GM18858 (cell line): ENCODE measurements around the gene MOB3A.

Source experiments
- ATAC-seq: cut with Tn5 transposase; IDR thresholded peaks from one replicate; pipeline ENCODE4 v1.9.1; 2021; ENCODE audit not compliant: unreplicated experiment

MOB3A gene

DNA sequence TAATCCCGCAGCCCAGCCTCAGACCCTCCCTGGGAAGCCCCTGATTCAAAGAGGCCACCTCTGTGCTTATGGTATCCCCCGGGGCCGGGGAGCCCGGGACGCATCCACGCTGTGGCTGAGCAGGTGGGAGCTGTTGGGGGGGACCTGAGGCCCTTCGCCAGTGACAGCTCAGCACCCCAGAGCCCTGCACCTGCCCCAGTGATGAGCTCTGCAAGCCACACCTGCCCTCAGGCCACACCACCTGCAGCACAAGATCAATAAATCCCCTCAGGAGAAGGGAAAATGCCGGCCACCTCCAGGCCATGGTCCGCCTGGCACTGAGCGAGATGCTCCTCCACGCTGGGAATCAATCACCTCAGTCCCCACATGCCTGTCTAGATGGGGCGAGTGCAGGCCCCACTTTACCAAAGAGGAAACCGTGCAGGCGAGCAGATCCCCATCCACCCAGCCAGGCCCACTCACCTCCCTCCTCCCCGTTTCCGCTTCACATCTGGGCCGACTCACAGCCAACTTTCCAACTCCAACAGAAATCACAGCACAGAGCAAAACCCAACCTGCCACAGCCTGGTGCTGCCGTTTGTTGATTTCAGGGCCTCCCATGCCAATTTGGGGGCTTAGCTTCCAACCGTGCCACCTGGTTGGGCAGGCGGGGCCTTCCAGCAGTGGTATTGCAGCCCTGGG is 12.8 kb downstream of the MOB3A start:
- ATAC-seq: no peak

DNA sequence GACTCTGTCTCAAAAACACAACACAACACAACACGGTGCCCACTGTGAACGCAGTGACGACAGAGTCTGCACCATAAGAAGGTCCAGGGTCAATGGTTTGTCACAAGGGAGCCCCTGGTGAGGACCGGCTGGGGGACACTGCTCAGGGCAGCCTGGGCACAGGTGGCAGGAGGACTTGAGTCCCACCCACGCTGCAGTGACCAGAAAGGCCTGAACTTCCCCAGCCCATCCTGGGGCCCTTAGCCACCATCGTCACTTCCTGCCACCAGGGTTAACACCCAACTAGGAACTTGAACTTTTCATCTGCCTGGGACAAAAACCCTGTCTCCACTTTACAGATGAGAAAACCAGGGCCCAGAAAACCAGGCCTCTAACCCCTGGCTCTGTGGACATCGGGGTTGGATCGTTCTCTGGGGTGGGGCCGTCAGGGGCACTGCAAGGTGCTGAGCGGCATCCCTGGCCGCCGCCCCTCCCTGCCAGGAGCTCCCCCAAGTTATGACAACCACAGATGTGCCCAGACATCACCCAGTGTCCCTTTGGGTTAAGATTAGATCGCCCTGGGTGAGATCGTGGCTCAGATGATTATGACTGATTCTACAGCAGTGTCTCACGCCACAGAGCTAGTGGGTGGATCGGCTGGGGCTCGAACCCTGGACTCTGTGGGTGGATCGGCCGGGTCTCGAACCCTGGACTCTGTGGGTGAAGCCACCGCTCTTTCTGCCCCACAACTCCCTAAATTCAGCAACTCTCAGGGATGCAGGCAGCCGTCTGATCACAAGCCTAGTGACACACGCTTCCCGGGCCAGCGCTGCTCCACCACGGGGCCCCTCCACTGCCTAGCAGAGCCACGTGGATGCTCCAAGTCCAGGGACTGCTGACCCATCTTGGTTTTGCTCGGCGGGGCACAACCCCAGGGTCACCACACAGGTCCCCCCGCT is 14.0 kb downstream of the MOB3A start:
- ATAC-seq: no peak

DNA sequence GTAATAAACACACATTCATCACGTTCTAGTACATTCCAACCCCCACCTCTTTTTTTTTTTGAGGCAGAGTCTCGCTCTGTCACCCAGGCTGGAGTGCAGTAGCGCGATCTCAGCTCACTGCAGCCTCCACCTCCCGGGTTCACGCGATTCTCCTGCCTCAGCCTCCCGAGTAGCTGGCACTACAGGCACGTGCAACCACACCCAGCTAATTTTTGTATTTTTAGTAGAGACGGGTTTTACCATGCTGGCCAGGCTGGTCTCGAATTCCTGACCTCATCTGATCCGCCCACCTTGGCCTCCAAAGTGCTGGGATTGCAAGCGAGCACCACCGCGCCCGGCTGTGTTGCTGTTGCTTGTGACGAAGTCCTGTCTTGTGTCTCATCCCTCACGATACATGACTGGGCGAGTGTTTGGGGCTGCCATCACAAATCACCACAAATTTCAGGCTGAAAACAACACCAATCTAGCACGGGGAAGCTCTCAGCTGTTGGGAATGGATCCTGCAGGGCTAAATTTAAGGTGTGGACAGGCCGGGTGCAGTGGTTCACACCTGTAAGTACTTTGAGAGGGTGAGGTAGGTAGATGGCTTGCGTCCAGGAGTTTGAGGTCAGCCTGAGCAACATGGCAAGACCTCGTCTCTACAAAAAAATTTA is 15.7 kb downstream of the MOB3A start:
- ATAC-seq: no peak

GRCh38 chr19:2079865-2080301 is 16.2 kb downstream of the MOB3A start:
- ATAC-seq: no peak

GRCh38 chr19:2079076-2079864 is 16.9 kb downstream of the MOB3A start:
- no peak for ATAC-seq

DNA sequence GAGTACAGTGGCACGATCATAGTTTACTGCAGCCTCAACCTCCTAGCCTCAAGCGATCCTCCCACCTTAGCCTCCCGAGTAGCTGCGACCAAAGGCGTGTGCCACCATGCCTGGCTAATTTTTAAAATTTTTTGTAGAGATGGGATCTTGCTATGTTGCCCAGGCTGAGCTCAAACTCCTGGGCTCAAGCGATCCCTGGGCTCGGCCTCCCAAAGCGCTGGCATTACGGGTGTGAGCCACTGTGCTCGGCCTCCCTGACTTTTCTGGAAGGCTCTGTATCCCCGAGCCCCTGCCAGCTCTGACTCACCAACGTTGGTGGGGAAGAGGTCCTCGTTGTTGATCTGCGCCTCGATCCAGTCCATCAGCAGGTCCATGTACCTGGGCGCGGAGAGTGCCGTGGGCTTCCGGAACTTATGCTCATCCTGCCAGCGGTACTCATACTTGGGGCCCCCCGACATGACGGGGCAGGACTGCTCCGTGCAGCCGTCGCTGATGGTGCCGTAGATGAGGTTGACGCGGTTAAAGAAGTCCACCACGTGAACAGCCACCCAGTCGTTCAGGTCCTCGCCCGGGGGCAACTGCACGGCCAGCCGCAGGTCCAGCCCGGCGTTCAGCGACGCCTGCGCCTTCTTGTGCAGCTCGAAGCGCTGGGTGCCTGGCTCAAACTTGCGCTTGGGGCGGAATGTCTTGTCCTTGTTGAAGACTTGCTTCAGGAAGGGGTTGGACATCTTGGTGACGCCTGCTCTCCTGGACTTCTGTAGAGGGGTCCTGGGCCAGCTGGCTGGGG is 18.1 kb downstream of the MOB3A start:
- ATAC-seq: no peak

- ATAC-seq: no peak
These were observed 18.7 kb downstream of the MOB3A start for GRCh38 chr19:2077398-2077797.

DNA sequence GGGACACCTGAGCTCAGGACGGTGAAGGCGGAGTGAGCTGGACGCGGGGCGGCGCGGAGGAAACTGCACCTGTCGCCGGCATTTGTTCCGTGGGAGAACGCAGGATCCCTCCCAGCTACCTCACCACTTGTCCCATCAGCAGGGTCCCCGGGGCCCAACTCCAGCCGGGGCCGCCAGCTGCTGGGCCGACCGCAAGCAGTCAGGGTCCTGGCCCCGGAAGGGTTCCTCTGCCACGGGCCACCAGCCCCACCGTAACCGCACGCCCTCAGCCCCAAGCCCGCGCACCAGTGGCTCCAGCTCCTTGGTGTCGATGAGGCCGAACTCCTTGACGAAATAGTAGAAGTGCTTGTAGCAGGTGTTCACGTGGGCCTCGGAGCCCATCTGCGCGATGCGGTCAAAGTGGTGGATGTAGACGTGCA is 19.6 kb downstream of the MOB3A start:
- no peak for ATAC-seq

- no peak for ATAC-seq
These were observed 23.2 kb downstream of the MOB3A start for GRCh38 chr19:2072757-2073551.

DNA sequence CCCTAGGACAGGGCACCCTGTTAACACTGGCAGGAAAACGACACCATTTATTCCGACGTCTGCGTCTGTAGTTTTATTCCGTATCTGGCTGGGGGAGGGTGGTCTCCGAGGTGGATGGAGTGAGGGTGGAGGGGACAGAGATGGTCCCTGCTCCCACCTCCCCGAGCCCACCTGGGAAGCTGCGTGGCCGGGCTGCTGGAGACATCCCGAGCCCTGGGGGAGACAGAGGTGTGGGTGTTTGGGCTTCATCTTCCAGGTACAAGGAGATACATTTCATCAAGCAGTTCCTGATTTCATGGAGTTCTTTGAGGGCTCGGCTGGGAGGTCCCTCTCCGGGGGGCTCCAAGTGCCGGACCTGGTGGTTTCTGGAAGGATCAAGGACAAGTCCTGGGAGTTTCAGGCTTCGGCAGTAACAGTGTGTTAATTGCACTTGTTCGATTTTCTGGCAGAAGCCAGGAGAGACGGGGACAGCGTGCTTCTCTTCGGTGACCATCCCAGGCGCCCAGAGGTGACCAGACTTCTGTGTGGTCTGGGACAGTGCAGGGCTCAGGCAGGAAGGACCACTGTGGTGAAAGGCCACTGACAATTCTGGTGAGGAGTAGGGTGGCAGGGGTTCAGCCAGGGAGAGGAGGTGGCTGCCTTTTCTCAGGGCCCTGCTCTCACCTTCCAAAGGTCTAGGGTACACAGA is 25.0 kb downstream of the MOB3A start:
- no peak for ATAC-seq

GRCh38 chr19:2070436-2070827 is 25.7 kb downstream of the MOB3A start:
- no peak for ATAC-seq

DNA sequence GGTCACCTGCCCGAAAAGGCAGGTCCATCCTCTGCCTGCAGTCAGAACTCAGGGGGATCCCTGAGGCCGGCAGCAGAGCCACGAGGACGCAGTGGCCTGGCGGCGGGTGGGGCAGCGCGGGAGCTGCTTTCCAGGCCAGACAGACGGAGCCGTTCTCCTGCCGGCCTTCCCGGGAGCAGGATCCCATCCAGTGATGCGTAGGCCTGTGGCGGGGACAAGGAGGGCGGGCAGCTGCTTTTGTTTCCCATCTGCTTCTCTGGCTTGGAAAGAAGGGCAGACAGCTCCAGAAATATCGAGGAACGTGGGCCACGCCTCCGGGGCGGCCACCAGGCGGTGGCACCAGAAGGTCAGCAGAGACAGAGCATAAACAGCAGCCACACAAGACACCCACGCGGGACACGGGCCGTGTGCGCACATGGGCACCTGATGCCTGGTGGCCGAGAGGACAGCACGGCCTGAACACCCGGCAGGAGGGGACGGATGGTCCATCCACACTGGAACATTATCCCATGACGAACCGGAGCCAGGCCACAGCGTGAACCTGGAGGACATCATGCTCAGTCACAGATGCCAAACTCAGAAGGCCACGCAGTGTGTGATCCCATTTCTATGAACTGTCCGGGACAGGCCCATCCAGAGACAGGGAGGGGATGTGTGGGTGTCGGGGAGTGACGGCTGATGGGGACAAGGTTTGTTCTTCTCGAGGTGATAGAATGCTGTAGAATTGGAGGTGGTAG is 31.2 kb downstream of the MOB3A start:
- ATAC-seq: no peak

GRCh38 chr19:2064395-2064787 is 31.7 kb downstream of the MOB3A start:
- no peak for ATAC-seq

GRCh38 chr19:2063824-2064223 is 32.3 kb downstream of the MOB3A start:
- no peak for ATAC-seq

GRCh38 chr19:2062770-2063169 is 33.4 kb downstream of the MOB3A start:
- ATAC-seq: no peak

GRCh38 chr19:2062389-2062729 is 33.8 kb downstream of the MOB3A start:
- ATAC-seq: no peak

DNA sequence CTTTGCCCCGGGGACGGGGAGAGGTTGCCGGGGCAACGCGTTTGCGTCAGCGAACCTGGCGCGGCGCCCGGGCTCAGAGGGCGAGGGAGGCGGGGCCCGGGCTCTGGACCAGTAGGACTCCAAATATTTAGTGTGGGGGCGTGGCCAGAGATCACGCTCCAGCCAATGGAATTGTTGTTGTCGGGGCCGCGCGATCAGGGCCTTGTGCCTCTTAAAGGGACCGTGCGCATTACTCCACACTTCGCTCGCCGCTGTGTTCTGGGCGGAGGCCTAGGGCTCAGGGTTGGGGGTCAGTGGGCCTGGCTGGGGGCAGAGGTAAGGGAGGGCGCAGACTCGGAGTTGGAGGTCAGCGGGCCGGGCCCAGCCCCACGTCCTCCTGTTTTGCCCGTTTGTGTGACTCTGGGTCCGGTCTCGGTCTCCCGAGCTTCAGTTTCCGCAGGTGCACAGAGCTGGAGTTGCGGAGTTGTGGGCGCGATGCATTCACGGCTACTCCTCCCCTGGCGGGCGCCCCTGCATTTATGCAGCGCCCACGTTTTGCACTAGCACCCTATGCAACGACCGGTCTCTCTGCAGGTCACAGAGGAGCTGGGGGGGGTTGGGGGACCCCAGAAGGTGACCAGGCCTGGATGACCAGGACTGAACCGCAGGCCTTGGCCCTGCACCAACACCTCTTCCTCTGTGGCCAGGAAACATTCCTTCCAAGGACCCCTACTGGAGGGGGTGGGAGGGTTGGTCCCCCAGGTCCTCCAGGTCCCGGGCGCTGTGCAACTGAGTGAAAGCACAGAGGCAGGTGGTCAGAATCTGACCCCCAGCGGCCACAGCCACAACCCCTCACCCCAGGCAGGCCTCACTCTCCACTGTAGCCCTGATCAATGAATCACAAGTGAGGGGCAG is 34.4 kb downstream of the MOB3A start:
- ATAC-seq: peak; percentile 61
